ENCODE results near the gene KCTD6. TPM values are rescaled to one million over a fixed set of nuclear protein-coding genes. Genes with fewer than 3 reads are reported as not detected.
"Not testable (repeated sequence)": the region's sequence is repeated elsewhere in the genome, so short reads cannot be mapped to it uniquely, and the experiment has no call there.

Gene KCTD6
- total and polyA plus RNA-seq, 12 donors, result 7.2 to 19.9 (median 11.7) TPM

- Histone ChIP-seq H3K36me3 (replicated peaks in 1 of 2) (peaks cover 0 to 34% of the 10 kb centered on the region in 2 donors), H3K27ac (no peak overlapping the region), H3K4me3 (no peak overlapping the region), H3K27me3 (no peaks in the 10 kb centered on the region), H3K9me3 (replicated peaks in 1 of 3) (no peaks in the 10 kb centered on the region), H3K4me1 (replicated peaks in 1 of 2) (peaks cover 0 to 4% of the 10 kb centered on the region in 2 donors)
- DNase-seq, result peak in 4 of 7 donors; percentile 58 to 71 (median 64)
- intact Hi-C loops (cut with DNase I), result no loop called here
- WGBS, 4 donors, result 20 to 96% (median 82%) methylated on average over 1 to 7 of the region's 7 CpGs
- TF ChIP-seq CTCF (IDR thresholded peaks at IDR 0.05) (peak in 1 of 6 experiments; percentile 4), POLR2A (IDR thresholded peaks at IDR 0.05) (no peak)
These were observed 34.6 kb downstream of the KCTD6 start for GRCh38 chr3:58526515-58526957.

- intact Hi-C loops (cut with DNase I); H3K27ac ChIP-seq; H3K4me3 ChIP-seq; DNase-seq; H3K27me3 ChIP-seq; H3K4me1 ChIP-seq (replicated peaks in 1 of 2); H3K9me3 ChIP-seq (replicated peaks in 1 of 3): not testable (repeated sequence)
- WGBS, 4 donors, result 62 to 83% (median 71%) methylated on average over 3 of the region's 3 CpGs
- H3K36me3 ChIP-seq (replicated peaks in 1 of 2), result peaks cover 0 to 25% of the 10 kb centered on the region in 2 donors
These were observed 35.5 kb downstream of the KCTD6 start for GRCh38 chr3:58527440-58527839.

- peak; percentile 50 to 87 (median 70) for DNase-seq
- Histone ChIP-seq H3K36me3 (replicated peaks in 1 of 2) (peaks cover 0 to 23% of the 10 kb centered on the region in 2 donors), H3K4me3 (no peak overlapping the region)
These were observed 36.7 kb downstream of the KCTD6 start for GRCh38 chr3:58528629-58529028.

GRCh38 chr3:58529516-58530353 lies 37.8 kb downstream of the KCTD6 start:
- WGBS, 4 donors, result 76 to 92% (median 81%) methylated on average over 5 to 15 of the region's 15 CpGs
- H3K9me3 ChIP-seq (replicated peaks in 1 of 3), result no peaks in the 10 kb centered on the region
- H3K4me1 ChIP-seq (replicated peaks in 1 of 2), result peaks cover 0 to 13% of the 10 kb centered on the region in 2 donors
- intact Hi-C loops (cut with DNase I), result loop anchor here (5.0 to 10.0 kb wide), 4 partner anchors 65 to 215 kb away; no protein-coding TSS in a partner anchor
- no peak overlapping the region for H3K27ac ChIP-seq
- DNase-seq, result no peak
- TF ChIP-seq CTCF (IDR thresholded peaks at IDR 0.05) (no peak), POLR2A (IDR thresholded peaks at IDR 0.05) (no peak)
- H3K4me3 ChIP-seq, result no peak overlapping the region
- H3K36me3 ChIP-seq (replicated peaks in 1 of 2), result peaks cover 0 to 19% of the 10 kb centered on the region in 2 donors
- no peaks in the 10 kb centered on the region for H3K27me3 ChIP-seq

More at GRCh38 chr3:58528629-58529028, 36.7 kb downstream of the KCTD6 start:
- WGBS, 4 donors, result 63 to 77% (median 66%) methylated on average over 3 to 6 of the region's 6 CpGs
- Histone ChIP-seq H3K4me1 (replicated peaks in 1 of 2) (peaks cover 0 to 13% of the 10 kb centered on the region in 2 donors), H3K27me3 (no peaks in the 10 kb centered on the region), H3K27ac (no peak overlapping the region), H3K9me3 (replicated peaks in 1 of 3) (no peaks in the 10 kb centered on the region)
- TF ChIP-seq POLR2A (IDR thresholded peaks at IDR 0.05), result no peak
- no peak for TF ChIP-seq CTCF (IDR thresholded peaks at IDR 0.05)
- intact Hi-C loops (cut with DNase I), result no loop called here
